K562 (cell line): ENCODE measurements around the gene FAM174C. TPM values are rescaled to one million over a fixed set of nuclear protein-coding genes. Genes with fewer than 3 reads are reported as not detected.

ENCODE experiments used
- ATAC-seq: fragments of 200-7000 bp; cut with Tn5 transposase; 3 replicates; pipeline ENCODE4 v1.9.1; 2020; ENCODE audit warnings: moderate library complexity
- BruUV-seq: library from RNA; stranded (reverse); fragments of 400-500 nt; replicated peaks from 2 replicates; lab custom pipeline; 2021; lab: Mats Ljungman, UMichigan
- CTCF ChIA-PET: fragments of 300-600 bp; formaldehyde crosslinking; extraction: SDS; loops from one replicate; lab custom pipeline; 2021; ENCODE audit warnings: low intra/inter-chr PET ratio; lab: Yijun Ruan, JAX
- POLR2A ChIA-PET: fragments of 300-600, 350-650 bp; sonication (Branson Sonifier 250); formaldehyde crosslinking; extraction: SDS; loops from one replicate; lab custom pipeline; 2021; ENCODE audit warnings: antibody characterized with exemption, inconsistent platforms; lab: Yijun Ruan, JAX
- DNase-seq, 4 experiments: peaks; one replicate each; pipeline versions ENCODE4 v3.0.0 to v3.0.0-alpha.2; 2011 to 2018; ENCODE audit warnings: low spot score in 3 of 4, mixed read lengths in 3 of 4; ENCODE audit errors: extremely low read depth in 1 of 4
- FAIRE-seq: peaks from 2 replicates; lab custom pipeline; 2011; peaks lifted over from hg19 to GRCh38; lab: Jason Lieb, UNC
- H2AFZ ChIP-seq: 2 replicates; pipeline ENCODE4 v1.6.0; 2011; ENCODE audit warnings: low read depth, low read length, control low read depth, inconsistent platforms
- H3K27ac ChIP-seq: fragments of 200-600 bp; 3 replicates; pipeline ENCODE4 v1.8.0; 2011; ENCODE audit warnings: low read depth, mild to moderate bottlenecking, control low read depth, inconsistent platforms, low read length, moderate library complexity, mixed read lengths; ENCODE audit errors: extremely low read depth
- H3K27me3 ChIP-seq, 2 experiments: fragments of 300-600 bp in 1 of 2; 2 replicates in 1 of 2; 3 replicates in 1 of 2; pipeline versions ENCODE4 v1.6.0 to v1.8.0; 2011; ENCODE audit warnings: inconsistent platforms in 2 of 2, low read length in 2 of 2, mild to moderate bottlenecking in 1 of 2, mixed read lengths in 1 of 2, moderate library complexity in 1 of 2; ENCODE audit not compliant: control insufficient read depth in 2 of 2, insufficient read depth in 2 of 2
- H3K36me3 ChIP-seq: fragments of 300-600 bp; 3 replicates; pipeline ENCODE4 v1.8.0; 2011; ENCODE audit warnings: mild to moderate bottlenecking, low read length, inconsistent platforms; ENCODE audit not compliant: control insufficient read depth, insufficient read depth
- H3K4me1 ChIP-seq, 2 experiments: fragments of 200-600 bp in 1 of 2; replicated peaks in 1 of 2; 2 replicates in 1 of 2; 3 replicates in 1 of 2; pipeline versions ENCODE4 v1.5.1 to v1.8.0; 2011; ENCODE audit warnings: inconsistent platforms in 2 of 2, low read length in 2 of 2, mild to moderate bottlenecking in 1 of 2, mixed read lengths in 1 of 2, moderate library complexity in 1 of 2; ENCODE audit not compliant: control insufficient read depth in 2 of 2, insufficient read depth in 2 of 2
- H3K4me2 ChIP-seq: 2 replicates; pipeline ENCODE4 v1.6.1; 2011; ENCODE audit warnings: low read length, control low read depth, inconsistent platforms, mixed read lengths; ENCODE audit not compliant: insufficient read depth
- H3K4me3 ChIP-seq: fragments of 200-600 bp; sonication (generic), shearing (Covaris generic); 2 replicates; pipeline ENCODE4 v1.5.1; 2016; ENCODE audit warnings: control low read depth, inconsistent platforms
- H3K79me2 ChIP-seq: fragments of 200-600 bp; 3 replicates; pipeline ENCODE4 v1.8.0; 2011; ENCODE audit warnings: low read length, inconsistent platforms; ENCODE audit not compliant: control insufficient read depth, insufficient read depth
- H3K9ac ChIP-seq, 2 experiments: 2 replicates each; pipeline versions ENCODE4 v1.6.0 to v1.6.1; 2011; ENCODE audit warnings: low read depth in 2 of 2, low read length in 2 of 2, control low read depth in 1 of 2, inconsistent platforms in 1 of 2, mild to moderate bottlenecking in 1 of 2, mixed read lengths in 1 of 2; ENCODE audit not compliant: insufficient read depth in 1 of 2
- H3K9me1 ChIP-seq: one replicate; pipeline ENCODE4 v1.6.0; 2011; ENCODE audit warnings: inconsistent platforms, mild to moderate bottlenecking, low read length, moderate library complexity; ENCODE audit not compliant: control insufficient read depth, insufficient read depth
- H3K9me3 ChIP-seq: replicated peaks from 2 replicates; pipeline ENCODE4 v1.5.1; 2011; ENCODE audit warnings: low read depth, low read length, inconsistent platforms; ENCODE audit not compliant: control insufficient read depth, insufficient read depth
- H4K20me1 ChIP-seq: replicated peaks from 2 replicates; pipeline ENCODE4 v1.6.1; 2011; ENCODE audit warnings: low read length, inconsistent platforms, mixed read lengths; ENCODE audit not compliant: control insufficient read depth, insufficient read depth
- MYNN ChIP-seq, 2 experiments: sonication (generic); formaldehyde crosslinking in 1 of 2; IDR thresholded peaks; 2 replicates each; pipeline versions ENCODE4 v1.5.0 to v1.6.1; 2016 to 2020; ENCODE audit warnings: antibody characterized with exemption in 1 of 2, missing genetic modification reagents in 1 of 2
- RB1 ChIP-seq: fragments of 450-650 bp; IDR thresholded peaks from 2 replicates; pipeline ENCODE4 v1.6.1; 2017; ENCODE audit warnings: low read depth, mild to moderate bottlenecking
- WGBS: fragments of 100-300 bp; shearing (Covaris generic); methylation state at CpG from one replicate; pipeline ENCODE4 v1.1.6; 2016; ENCODE audit warnings: low coverage, mixed read lengths; ENCODE audit not compliant: insufficient coverage; ENCODE audit errors: missing lambda C conversion rate; 5-methylcytosine and 5-hydroxymethylcytosine counted together
- in situ Hi-C: fragments of 300-500 bp; cut with MboI; formaldehyde crosslinking; loops from 4 replicates; pipeline ENCODE4 v1.15.0; 2018; ENCODE audit warnings: inconsistent platforms, mixed read lengths
- intact Hi-C: fragments of 100-400 bp; cut with micrococcal nuclease; formaldehyde crosslinking; loops from 2 replicates; pipeline ENCODE4 v1.14.2; 2022
- polyA plus RNA-seq, 8 experiments: library from polyadenylated mRNA; depleted of rRNA in 4 of 8; stranded (reverse) in 5 of 8; unstranded in 3 of 8; fragments of >200 nt; fragmentation: Nextera tagmentation in 2 of 8; fragmentation: Illumina TruSeq in 1 of 8; extraction: Ambion mirVana in 2 of 8; extraction: Trizol in 1 of 8; gene quantifications; 2 replicates each; pipeline versions ENCODE4 v1.2.1 to v1.2.3, GENCODE V29; 2011 to 2014; ENCODE audit warnings: inconsistent platforms in 1 of 8, missing spikeins in 1 of 8
- total RNA-seq, 7 experiments: library from RNA; depleted of rRNA in 6 of 7; stranded (reverse); fragments of >200 nt in 6 of 7; fragmentation: Illumina TruSeq in 2 of 7; extraction: Trizol in 2 of 7; gene quantifications; 2 replicates each; pipeline versions ENCODE4 v1.2.1 to v1.2.3, GENCODE V29; 2011 to 2021; ENCODE audit warnings: low replicate concordance in 1 of 7

FAM174C gene
- total and polyA plus RNA-seq, 9 of the 15 experiments (the other 6 are each of a cell fraction or from before 2014, with no cell fraction given) = 0.66 to 89.6 (median 20.3) TPM

DNA sequence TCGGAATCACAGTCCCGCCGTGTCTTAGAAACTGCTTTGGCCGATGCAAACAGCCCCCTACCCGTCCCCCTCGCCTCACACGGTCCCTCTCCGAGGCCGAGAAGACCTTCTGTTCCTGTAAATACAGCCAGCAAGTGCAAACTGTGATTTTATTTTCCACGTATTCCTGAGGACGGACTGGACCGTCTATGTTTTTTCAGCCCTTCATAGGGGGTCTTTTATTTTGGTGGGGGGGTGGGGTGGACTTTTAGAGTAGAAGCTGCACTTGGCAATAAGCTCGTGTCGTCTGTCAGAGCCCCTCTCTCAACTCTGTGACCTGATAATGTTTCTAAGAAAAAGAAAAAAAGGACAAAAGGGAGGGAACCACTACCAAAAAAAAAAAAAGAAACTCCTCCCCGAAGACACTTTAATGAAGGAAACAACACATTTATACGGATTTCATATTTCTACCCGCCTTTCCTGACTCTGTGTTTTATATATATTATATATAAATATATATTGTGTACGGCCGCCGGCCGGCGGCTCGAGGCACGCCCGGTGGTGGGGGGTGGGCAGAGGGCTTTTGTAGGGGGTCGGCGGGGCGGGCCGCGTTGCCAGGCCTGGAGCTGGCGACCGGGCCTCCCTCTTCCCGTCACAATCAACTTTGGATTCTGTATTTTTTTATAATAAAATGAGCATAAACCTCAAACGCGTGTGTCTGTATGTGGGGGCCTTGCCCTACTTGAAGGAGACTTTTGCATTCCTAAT, 25.6 kb downstream of the FAM174C start:
- Histone ChIP-seq H3K4me3 (no peak overlapping the region), H3K79me2 (no peaks in the 10 kb centered on the region), H4K20me1 (no peaks in the 10 kb centered on the region), H2AFZ (no peak overlapping the region), H3K4me1 (peaks cover 0 to 46% of the 10 kb centered on the region in 2 experiments; a peak in 3 of 5 replicates), H3K4me2 (no peak overlapping the region), H3K27me3 (peaks cover 6 to 19% of the 10 kb centered on the region in 2 experiments; a peak in 3 of 5 replicates), H3K36me3 (no peaks in the 10 kb centered on the region), H3K9me3 (no peaks in the 10 kb centered on the region), H3K27ac (no peak overlapping the region), H3K9ac (peak overlapping the region in 1 of 2 experiments; percentile 20; a peak in 1 of 4 replicates), H3K9me1 (peaks cover 3% of the 10 kb centered on the region)
- TF ChIP-seq RB1 = no peak
- TF ChIP-seq MYNN (IDR thresholded peaks at IDR 0.05) = peak; percentile 92
- TF ChIP-seq MYNN (CRISPR knock-in tag; IDR thresholded peaks at IDR 0.05) = no peak
- in situ Hi-C loops (no loop called here), intact Hi-C loops (no loop called here)
- CTCF ChIA-PET = no interaction called here
- 31% methylated on average over 27 of the region's 35 CpGs for WGBS
- FAIRE-seq (no peak), ATAC-seq (no peak), DNase-seq (no peak)
- POLR2A ChIA-PET = interaction anchor here (0.6 to 3.4 kb wide), 2 partner anchors 8 to 32 kb away, joined by 3 to 13 read pairs; partner anchors contain the start of gene CIRBP
- BruUV-seq = no TSS peak
